ENCODE measurements around the gene ARHGAP15.

Gene ARHGAP15

DNA sequence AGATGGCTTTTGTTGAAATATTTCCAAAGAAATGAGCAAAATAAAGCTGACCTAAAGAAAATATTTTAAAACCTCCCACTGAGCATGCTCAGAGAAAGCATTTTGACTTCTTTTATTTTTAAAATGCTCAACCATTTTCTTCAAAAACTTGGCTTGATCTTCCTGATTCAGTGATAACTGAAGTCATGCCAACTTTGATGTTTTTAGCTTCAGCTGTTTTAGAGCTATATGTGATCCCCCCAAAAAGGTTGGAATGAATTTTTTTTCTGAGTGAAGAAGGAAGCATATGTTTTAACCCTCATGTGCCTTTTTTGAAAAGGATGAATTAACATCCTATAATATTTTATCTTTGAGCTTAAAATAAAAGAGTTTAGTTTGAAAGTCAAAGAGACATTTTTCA is 612.0 kb downstream of the ARHGAP15 start:
- DNase-seq (ENCODE audit: low read depth in 1 of 2, low spot score in 1 of 2), result no peak

DNA sequence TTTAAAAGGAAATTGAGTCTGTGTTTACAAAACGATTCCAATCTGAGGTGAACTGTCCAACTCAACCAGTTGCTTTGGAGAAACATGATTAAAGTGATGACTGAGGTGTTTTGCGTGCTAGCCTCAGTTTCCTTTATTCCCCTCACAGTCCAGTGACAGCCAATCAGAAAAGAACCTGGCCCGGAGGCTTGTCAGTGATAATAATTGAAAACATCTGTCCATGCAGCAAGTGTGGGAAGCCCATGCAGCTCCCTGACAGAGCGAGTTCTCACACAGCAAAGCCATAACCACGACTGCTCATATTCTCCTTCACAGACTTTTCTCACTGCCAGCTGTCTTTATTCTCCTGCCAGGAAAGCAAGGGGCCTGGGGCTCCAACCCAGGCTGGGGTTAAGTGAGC is 613.4 kb downstream of the ARHGAP15 start:
- DNase-seq (ENCODE audit: low read depth in 1 of 2, low spot score in 1 of 2), result no peak

DNA sequence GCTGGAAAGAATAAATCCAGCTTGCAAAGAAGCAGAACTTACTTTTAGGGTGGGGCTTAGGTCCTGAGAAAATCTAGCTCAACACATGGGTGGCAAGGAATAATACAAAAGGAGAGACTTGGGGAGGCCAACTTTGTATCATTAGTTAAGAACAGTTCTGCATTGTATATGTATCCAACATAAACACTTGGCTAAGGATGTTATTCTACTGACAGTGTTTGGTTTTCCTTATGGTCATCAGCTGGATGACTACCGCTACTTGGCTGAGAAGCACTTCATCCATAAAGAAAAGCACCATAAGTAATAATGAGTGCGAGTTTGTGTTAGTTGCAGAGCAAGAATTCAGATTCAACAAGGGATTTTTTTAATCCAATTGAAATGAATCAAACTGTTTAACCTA is 614.9 kb downstream of the ARHGAP15 start:
- DNase-seq (ENCODE audit: low read depth in 1 of 2, low spot score in 1 of 2), result no peak

DNA sequence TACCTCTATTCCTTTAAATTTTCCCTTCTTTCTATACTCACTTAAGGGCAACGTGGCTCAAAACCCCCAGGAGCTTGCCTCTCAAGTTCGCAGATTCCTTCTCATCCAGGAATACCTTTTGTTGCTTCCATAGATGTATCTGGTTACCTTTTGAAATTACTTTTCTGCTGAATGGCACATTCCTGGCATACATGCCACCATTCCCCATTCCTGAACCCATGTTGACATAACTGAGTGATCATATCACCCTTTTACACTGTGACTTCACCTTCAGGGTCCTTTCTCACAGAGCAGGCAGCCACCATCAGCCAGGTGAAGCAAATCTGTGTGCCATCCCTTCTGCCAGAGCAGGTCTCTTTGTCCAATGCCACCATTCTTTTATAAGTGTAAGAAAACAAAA is 615.8 kb downstream of the ARHGAP15 start:
- DNase-seq (ENCODE audit: low read depth in 1 of 2, low spot score in 1 of 2), result no peak

DNA sequence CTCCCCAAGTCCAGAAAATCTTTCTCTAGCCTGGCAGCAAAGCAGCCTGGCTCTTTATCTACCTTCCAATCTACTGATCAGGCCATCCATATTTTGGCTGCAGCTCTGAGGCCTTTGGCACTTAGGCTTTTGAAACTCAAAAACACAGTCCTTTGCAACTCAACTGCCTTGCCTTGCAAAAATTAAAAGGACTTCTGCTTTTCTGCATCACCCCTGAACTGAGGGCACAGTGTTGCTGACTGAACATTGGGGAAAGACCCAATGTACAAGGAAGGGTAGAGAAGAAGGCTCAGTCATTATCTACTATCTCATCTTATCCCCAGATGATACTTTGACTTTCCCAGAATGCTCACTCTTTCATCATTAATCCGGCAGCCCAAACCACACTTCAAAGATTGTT is 625.5 kb downstream of the ARHGAP15 start:
- no peak for DNase-seq (ENCODE audit: low read depth in 1 of 2, low spot score in 1 of 2)

DNA sequence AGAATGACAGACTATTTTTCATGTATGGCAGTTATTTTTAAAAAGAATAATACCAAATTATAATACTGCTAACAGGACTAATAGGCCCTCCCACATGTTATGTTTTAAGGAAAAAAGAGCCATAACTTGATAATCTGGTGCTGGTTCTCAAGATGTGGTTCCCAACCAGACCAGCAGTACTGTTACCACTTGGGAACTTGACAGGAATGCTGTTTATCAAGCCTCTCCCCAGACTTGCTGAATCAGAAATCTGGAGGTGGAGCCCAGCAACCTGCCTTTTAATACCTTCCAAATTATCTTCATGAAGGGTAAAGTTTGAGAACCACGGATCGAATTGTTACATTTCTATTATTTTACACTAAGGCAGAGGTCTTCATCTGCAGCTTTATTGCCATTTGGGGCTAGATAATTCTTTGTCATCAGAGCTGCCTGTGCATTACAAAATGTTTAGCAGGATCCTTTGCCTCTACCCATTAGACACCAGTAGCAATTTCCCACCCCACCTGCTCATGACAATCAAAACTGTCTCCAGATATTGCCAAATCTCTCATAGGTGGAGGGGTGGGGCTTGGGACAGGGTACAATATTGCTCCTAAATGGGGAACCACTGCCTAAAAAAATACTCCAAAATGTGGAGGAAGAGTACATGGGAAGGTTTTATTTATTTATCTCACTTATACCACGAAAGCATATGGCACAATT is 629.6 kb downstream of the ARHGAP15 start:
- no peak for DNase-seq (ENCODE audit: low read depth in 1 of 2, low spot score in 1 of 2)

DNA sequence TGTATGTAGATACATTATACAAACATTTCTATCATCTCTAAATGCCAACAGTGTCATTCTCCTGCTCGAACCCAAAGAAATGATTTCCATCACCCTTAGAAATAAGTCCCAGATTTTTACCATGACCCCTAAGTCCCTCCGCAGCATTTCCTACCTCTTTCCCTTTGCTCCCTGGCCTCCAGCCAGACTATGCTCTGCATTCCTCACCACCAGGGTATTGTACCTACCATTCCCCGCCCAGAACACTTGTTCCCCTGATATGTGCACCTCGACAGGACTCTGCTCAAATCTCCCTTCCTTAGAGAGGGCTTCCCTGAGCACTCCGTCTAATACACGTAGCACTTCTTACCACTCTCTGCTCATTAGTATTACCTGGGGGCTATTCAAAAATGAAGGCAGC is 630.2 kb downstream of the ARHGAP15 start:
- DNase-seq (ENCODE audit: low read depth in 1 of 2, low spot score in 1 of 2), result no peak

DNA sequence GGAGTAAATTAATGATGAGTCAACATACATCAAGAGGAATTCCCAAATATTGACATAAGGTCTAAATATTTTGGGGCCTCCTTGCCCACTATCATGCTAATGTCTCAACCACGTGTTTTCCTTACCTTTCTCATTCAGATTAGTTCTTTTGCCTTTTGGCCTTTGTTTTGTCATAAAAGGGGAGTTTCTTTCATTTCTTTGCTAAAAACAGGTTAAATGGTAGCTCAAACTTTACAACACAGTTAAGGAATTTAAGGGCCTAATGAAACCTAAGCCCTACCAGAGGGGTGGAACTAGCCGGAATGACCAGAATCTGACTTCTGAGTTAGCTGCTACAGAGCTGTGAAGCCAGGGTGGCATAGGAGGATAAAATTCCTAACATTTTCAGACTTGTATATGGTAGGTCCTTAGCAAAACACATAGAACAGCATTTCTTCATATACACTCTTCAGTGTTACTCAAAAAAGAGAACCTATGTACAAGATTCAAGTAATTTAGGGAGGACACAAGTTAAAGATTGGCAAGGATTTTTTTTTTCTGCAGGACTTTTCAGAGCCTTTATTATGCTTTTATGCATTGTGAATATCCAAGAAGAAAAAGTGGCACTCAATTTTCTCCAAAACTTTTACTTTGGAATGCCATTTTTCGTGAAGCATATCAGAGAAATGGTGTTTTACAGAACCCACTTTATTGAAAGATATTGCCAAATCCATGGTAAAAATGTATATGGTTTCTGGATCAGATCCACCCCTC is 633.1 kb downstream of the ARHGAP15 start:
- DNase-seq (ENCODE audit: low read depth in 1 of 2, low spot score in 1 of 2), result no peak

DNA sequence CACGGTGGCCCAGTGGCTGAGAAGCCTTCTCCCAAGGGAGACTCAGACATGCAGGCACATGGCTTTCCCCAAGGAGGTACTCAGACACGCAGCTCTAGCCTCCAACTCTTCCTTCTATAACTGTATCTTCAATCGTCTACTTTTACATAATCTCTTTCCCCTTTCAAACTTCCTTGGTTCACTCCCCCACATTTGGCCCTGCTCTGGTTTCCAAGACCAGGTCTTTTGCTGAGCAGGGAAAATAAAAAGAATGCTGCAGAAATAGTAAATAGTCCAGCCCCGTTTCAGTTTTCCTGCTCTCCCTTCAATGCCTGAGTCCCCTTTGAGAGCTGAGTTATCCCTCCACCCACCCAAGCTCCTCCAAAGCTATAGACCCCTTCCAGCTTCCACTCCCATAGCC is 635.0 kb downstream of the ARHGAP15 start:
- no peak for DNase-seq (ENCODE audit: low read depth in 1 of 2, low spot score in 1 of 2)

DNA sequence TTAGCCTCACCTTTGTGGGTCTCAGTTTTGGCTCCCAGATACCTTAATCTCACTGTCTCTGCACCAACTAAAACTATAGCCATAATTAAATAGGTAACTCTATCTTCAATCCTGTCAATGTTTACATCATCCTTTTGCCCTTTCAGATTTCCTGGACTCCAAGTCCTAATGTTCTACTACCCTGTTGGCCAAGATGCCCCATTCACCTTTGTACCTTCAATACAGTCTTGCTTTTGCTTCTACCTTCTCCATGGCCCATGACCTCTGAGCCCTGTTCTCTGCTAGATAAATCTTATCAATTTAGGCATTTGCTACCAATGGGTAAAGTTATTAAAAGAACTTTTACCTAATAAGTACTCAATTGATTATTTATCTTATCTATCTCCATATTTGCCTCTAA is 635.5 kb downstream of the ARHGAP15 start:
- no peak for DNase-seq (ENCODE audit: low read depth in 1 of 2, low spot score in 1 of 2)

DNA sequence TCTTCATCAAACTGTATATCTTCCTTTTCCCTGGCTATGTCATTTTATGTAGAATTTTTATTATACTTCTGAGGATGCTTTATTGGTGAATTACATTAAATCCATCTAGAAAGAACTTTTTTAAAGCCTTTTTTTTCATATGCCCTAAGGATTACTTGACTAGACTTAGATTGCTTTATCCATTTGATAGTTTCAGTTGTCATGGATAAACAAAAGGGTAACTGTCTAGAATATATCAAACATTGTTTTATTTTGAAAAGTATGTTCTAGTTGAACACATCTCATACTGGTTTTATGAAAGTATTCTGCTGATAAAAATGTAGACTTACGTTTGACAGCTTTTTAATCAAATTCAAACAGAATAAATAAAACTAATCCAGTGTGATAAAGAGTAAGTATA is 639.8 kb downstream of the ARHGAP15 start:
- no peak for DNase-seq (ENCODE audit: low read depth in 1 of 2, low spot score in 1 of 2)

DNA sequence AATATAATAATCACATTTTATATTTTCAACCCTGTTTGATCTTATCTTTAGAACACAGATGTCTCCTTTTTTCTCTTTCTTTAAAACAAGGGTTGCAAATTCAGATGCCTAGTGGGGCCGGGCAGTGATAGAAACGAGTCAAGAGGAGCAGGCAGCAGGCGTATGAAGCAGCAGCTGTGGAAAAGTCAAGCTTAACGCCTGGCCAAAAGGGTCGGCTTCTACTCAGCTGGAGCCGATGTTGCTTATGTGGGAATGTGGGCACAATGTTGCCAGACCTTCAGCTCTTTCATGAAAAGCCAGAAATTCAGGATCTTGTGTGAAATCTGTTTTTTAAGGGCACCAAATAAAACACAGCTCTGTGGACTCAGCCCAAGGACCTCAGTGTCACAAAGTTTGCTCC is 642.7 kb downstream of the ARHGAP15 start:
- DNase-seq (ENCODE audit: low read depth in 1 of 2, low spot score in 1 of 2), result no peak

DNA sequence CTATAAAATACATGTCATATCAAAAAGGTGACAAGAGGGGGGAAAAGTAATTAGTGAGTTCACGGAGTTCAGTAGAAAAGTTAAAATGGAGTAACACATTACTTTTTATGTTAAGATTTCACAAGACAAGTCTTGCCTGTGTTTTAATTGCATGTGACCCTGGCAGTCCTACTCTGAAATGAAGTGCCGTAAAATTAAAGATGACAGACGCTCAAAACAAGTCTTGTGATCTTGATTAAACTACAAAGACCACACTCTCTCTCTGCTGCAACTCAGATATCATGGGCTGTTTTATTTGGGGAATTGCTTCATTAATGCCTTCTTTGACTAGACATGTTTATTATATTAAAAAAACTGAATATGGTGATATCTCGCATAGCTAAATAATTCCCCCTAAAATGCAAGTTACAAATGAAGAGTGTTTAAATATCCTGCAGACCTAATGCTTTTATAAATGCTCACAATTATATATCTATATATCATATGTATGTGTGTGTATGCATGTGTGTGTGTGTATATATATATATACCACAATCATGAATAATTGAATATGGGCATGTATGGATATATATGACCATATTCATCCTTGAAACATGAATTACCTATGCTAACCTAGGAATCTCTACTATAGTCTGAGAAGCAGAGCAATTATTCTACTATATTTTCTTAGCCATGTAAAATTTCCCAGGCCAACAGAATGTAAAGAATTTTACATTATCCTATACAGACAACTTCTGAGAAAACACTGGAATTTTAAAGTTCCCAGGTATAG is 647.5 kb downstream of the ARHGAP15 start:
- DNase-seq (ENCODE audit: low read depth in 1 of 2, low spot score in 1 of 2), result no peak

DNA sequence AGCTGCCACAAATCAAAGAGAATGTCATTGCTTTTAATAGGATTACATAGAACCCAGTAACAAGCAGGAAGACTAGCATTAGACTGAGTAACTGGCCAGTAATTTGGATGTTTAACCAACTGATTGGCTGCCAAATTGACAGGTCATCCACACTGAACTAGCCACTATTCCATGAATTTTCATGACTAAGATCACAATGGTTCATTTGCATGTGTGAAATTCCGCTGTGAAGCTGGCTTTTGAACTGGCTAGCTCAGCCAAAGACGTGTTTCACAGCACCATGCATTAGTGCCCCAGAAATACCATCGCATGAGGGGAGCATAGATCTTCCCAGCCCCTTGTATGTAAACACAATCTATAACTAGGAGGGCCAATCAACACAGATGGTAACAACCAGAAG is 649.8 kb downstream of the ARHGAP15 start:
- no peak for DNase-seq (ENCODE audit: low read depth in 1 of 2, low spot score in 1 of 2)

DNA sequence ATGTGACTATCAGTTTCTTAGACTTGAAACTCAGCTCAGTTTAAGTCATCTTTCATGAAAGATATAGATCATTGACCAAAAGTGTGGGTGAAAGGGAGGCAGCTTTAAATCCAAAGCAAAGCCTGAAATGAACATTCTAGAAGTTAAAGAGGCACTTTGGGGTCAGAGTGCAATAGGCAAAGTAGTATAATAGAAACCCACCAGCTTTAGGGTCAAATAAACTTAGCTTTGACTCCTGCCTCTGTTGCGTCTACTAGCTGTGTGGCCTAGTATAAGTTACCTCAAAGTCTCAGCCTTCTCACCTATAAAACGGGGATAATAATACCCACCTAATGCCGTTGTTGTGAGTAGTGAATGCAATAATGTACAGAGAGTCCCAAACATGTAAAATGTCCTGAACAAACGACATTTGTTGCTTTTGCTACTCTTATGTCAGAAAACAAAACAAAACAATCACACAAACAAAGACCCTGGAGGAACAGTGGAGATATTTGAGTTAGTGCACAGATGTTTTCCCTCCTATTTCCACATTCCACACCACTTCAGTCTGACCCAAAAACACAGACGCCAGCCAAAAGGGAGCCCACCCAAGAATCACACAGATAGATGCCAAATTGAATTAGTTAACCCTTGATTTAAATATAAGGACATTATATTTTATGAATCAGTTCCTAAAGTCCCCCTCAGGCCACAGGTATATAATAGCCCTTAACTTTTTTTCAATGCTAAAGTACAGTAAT is 657.0 kb downstream of the ARHGAP15 start:
- DNase-seq (ENCODE audit: low read depth in 1 of 2, low spot score in 1 of 2), result no peak

DNA sequence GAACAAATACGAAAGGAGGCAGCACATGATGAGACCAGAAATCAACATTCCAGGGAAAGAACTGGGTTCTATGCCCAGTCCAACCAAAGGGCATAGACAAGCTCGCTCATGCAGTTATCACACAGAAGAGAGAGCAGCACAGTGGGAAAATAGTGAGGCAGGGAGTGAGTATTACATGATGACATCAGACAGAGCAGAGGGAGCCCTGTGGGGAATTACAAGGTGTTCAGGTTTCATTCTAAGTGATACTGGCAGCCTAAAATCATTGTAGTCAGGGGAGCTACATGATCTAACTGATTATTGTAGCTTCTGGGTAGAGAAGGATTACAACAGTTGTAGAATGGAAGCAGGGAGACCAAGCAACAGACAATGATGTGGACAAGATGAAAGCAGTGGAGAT is 658.5 kb downstream of the ARHGAP15 start:
- no peak for DNase-seq (ENCODE audit: low read depth in 1 of 2, low spot score in 1 of 2)

DNA sequence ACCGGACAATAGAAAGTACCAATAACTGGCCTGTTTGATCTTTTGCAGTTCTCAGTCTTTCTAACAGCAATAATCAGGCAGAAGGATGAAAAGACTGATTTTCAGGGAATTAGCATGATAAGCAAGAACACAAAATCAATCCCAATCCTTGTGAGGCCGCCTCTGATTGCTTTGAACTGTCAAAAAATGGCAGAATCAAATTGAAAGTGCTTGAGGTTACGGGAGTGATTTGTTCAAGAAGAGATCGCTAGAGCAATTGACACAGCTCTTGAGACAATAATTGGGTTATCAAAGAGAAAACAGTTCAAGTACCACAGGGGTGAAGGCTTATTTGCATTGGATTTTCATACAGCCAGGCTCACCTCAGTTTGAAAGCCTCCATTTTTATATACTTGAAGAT is 663.4 kb downstream of the ARHGAP15 start:
- DNase-seq (ENCODE audit: low read depth in 1 of 2, low spot score in 1 of 2), result no peak

DNA sequence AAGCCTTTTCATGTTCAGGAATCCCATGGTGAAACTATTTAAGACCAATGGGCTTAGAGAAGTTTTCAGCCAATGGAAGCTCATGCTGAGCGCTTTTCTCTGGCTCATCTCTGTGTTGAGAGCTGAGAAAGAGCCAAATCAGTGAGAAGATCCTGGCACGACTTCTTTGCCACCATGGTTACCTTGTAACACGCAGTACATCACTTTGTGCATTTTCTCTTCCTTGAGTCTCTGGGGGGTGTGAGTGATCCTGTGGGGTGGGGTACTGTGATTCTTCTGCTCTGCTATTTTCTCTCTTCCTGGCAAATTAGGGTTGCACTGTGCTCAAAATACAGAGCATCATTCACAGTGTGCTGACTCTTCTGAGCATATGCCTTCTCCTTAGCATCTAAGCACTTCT is 664.2 kb downstream of the ARHGAP15 start:
- DNase-seq (ENCODE audit: low read depth in 1 of 2, low spot score in 1 of 2), result no peak

DNA sequence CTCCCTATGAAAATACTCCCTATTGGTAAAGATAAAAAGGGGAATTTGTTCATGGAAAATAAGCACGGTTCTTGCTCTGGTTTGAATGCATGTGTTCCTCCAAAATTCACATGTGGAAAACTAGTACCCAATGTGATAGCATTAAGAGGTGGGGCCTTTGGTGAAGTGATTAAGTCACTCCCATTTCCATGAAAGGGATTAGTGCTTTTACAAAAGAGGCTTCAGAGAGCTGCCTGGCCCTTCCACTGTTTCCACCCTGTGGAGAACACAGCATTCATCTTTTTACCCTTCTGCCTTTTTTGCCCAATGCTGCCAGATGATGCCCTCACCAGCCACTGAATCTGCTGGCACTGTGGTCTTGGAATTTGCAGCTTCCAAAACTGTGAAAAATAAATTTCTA is 666.8 kb downstream of the ARHGAP15 start:
- DNase-seq (ENCODE audit: low read depth in 1 of 2, low spot score in 1 of 2), result no peak

DNA sequence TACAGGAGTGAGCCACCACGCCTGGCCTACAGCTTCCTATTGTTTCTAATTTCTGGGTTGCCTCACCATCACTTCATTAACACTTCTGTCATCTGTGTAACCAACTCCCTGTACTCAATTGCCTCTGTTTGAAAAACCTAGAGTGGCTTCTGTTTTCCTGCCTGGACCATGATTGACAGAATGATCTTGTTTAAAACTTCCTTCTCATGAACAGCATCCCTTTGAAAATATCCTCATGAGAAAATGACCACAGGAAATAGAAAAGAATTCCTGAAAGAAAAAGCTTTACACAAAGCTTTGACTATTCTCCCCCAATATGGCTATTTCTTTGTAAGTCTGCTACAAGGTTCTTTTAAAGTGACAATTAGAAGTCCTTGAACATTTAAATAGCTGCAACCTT is 672.3 kb downstream of the ARHGAP15 start:
- no peak for DNase-seq (ENCODE audit: low read depth in 1 of 2, low spot score in 1 of 2)

DNA sequence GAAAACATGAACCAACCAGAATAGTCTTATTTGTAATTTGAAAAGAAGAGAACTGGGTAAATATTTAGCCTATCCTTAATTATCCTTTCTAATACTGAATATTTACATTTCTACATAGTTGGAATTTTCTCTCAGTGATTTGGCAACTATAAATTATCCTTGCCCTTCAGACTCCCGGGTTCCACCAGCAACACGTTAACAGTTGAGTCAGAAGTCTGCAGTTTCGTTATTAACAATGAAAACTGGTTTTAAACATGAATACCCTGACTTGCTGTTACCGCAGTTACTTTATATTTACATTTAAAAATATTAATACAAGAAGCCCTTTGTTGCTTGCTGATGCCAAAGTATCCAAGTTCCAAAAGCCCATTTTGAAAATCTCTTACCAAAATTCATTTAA is 673.0 kb downstream of the ARHGAP15 start:
- no peak for DNase-seq (ENCODE audit: low read depth in 1 of 2, low spot score in 1 of 2)

All from activated T-helper 1 cell treated with anti-CD3 and anti-CD28 coated beads, Interleukin-2, amount 50 U/mL, for 16 hours (primary cell).